ENCODE measurements around the gene MAPKBP1. TPM values are rescaled to one million over a fixed set of nuclear protein-coding genes. Genes with fewer than 3 reads are reported as not detected.

Gene MAPKBP1
- total RNA-seq, 2 experiments from 2014 or later, result 14.5 to 17.4 TPM

DNA sequence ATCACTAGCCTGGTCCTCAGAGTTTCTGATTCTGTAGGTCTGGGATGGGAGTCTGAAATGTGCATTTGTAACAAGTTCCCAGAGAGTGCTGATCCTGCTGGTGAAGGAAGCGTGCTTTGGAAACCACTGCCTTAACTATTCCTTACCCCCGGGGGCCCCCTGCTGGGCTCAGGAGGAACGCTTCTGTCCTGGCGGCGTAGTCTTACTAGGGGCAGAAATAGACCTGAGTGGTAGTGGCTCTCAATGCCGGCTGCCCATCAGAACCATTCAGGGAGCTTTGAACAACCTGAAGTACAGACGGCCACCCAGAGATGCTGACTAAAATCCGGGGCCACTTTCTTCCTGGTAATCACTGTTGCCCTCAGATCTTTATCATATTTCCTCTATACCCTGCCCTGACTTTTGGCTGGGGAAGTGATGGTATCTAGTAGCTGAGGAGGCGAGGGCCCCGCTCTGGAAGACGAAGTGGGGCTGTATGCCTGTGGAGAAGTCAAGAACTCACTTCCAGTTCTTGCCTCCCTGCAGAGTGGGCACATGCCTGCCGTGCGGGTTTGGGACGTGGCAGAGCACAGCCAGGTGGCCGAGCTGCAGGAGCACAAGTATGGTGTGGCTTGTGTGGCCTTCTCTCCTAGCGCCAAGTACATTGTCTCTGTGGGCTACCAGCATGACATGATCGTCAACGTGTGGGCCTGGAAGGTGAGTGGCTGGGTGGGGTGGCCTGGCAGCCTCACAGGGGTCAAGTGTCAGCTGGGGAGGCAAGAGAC, 37.3 kb downstream of the MAPKBP1 start:
- no TSS peak for BruUV-seq (replicated peaks)
- H3K79me2 ChIP-seq (ENCODE audit: insufficient read depth, low read depth, low read length), result no peaks in the 10 kb centered on the region
- intact Hi-C loops (cut with micrococcal nuclease; ENCODE audit: unreplicated experiment), result loop anchor here (1.0 to 5.0 kb wide), 8 partner anchors 37 to 344 kb away; partner anchors contain the start of genes MAPKBP1 and MGA
- no peaks in the 10 kb centered on the region for H4K20me1 ChIP-seq (ENCODE audit: insufficient read depth, low read length)
- peak; percentile 82 for DNase-seq (ENCODE audit: low spot score)
- no peak overlapping the region for H2AFZ ChIP-seq (ENCODE audit: low read length)
- ChIA-PET CTCF (ENCODE audit: unreplicated experiment) (interaction anchor here (0.6 to 5.2 kb wide), 2 partner anchors 38 to 251 kb away, joined by 3 to 67 read pairs; partner anchors contain the start of gene MAPKBP1), POLR2A (interaction anchor here (1.3 kb wide), 1 partner anchor 38 kb away, joined by 8 read pairs; the partner anchor contains the start of gene MAPKBP1)
- no peaks in the 10 kb centered on the region for H3K9me3 ChIP-seq (ENCODE audit: low read length)
- H3K4me3 ChIP-seq (ENCODE audit: low read depth, low read length, poor library complexity, severe bottlenecking), result no peak overlapping the region
- no peaks in the 10 kb centered on the region for H3K36me3 ChIP-seq (ENCODE audit: insufficient read depth, low read length)
- no peak overlapping the region for H3K4me2 ChIP-seq (ENCODE audit: low read length)
- peaks cover 16% of the 10 kb centered on the region for H3K4me1 ChIP-seq (ENCODE audit: insufficient read depth, low read length, poor library complexity, severe bottlenecking)
- no peak overlapping the region for H3K27ac ChIP-seq (ENCODE audit: low read depth, low read length, poor library complexity, severe bottlenecking)
- H3K9me2 ChIP-seq (ENCODE audit: insufficient read depth, low read length), result no peaks in the 10 kb centered on the region
- TF ChIP-seq CTCF (conservative IDR thresholded peaks at IDR 0.05; ENCODE audit: low read length) (peak; percentile 97), EZH2phosphoT487 (IDR thresholded peaks at IDR 0.05; ENCODE audit: borderline replicate concordance, low read depth, low read length) (no peak)

- no peaks in the 10 kb centered on the region for H3K9me2 ChIP-seq (ENCODE audit: insufficient read depth, low read length)
- H3K4me3 ChIP-seq (ENCODE audit: low read depth, low read length, poor library complexity, severe bottlenecking), result no peak overlapping the region
- H3K9me3 ChIP-seq (ENCODE audit: low read length), result no peaks in the 10 kb centered on the region
- H3K79me2 ChIP-seq (ENCODE audit: insufficient read depth, low read depth, low read length), result no peaks in the 10 kb centered on the region
- intact Hi-C loops (cut with micrococcal nuclease; ENCODE audit: unreplicated experiment), result loop anchor here (5.0 kb wide), 4 partner anchors 89 to 346 kb away; no protein-coding TSS in a partner anchor
- H2AFZ ChIP-seq (ENCODE audit: low read length), result no peak overlapping the region
- TF ChIP-seq EZH2phosphoT487 (IDR thresholded peaks at IDR 0.05; ENCODE audit: borderline replicate concordance, low read depth, low read length) (no peak), CTCF (conservative IDR thresholded peaks at IDR 0.05; ENCODE audit: low read length) (no peak)
- no peak overlapping the region for H3K4me2 ChIP-seq (ENCODE audit: low read length)
- H3K27ac ChIP-seq (ENCODE audit: low read depth, low read length, poor library complexity, severe bottlenecking), result no peak overlapping the region
- H3K36me3 ChIP-seq (ENCODE audit: insufficient read depth, low read length), result no peaks in the 10 kb centered on the region
- peaks cover 16% of the 10 kb centered on the region for H3K4me1 ChIP-seq (ENCODE audit: insufficient read depth, low read length, poor library complexity, severe bottlenecking)
- no peaks in the 10 kb centered on the region for H4K20me1 ChIP-seq (ENCODE audit: insufficient read depth, low read length)
- BruUV-seq (replicated peaks), result no TSS peak
- ChIA-PET POLR2A (interaction anchor here (0.6 to 1.3 kb wide), 2 partner anchors 17 to 39 kb away, joined by 3 to 8 read pairs; partner anchors contain the start of gene MAPKBP1), CTCF (ENCODE audit: unreplicated experiment) (interaction anchor here (5.2 kb wide), 1 partner anchor 39 kb away, joined by 67 read pairs; the partner anchor contains the start of gene MAPKBP1)
- DNase-seq (ENCODE audit: low spot score), result no peak
Observed at GRCh38 chr15:41812820-41813375, 38.6 kb downstream of the MAPKBP1 start.
